COR-L47 (cell line): ENCODE results near the gene AFG1L.
"Not testable (repeated sequence)": the region's sequence is repeated elsewhere in the genome, so short reads cannot be mapped to it uniquely, and the experiment has no call there.

Experiments
- DNase-seq: peaks from one replicate; lab custom pipeline; 2025; lab: John Stamatoyannopoulos, UW

AFG1L gene

DNA sequence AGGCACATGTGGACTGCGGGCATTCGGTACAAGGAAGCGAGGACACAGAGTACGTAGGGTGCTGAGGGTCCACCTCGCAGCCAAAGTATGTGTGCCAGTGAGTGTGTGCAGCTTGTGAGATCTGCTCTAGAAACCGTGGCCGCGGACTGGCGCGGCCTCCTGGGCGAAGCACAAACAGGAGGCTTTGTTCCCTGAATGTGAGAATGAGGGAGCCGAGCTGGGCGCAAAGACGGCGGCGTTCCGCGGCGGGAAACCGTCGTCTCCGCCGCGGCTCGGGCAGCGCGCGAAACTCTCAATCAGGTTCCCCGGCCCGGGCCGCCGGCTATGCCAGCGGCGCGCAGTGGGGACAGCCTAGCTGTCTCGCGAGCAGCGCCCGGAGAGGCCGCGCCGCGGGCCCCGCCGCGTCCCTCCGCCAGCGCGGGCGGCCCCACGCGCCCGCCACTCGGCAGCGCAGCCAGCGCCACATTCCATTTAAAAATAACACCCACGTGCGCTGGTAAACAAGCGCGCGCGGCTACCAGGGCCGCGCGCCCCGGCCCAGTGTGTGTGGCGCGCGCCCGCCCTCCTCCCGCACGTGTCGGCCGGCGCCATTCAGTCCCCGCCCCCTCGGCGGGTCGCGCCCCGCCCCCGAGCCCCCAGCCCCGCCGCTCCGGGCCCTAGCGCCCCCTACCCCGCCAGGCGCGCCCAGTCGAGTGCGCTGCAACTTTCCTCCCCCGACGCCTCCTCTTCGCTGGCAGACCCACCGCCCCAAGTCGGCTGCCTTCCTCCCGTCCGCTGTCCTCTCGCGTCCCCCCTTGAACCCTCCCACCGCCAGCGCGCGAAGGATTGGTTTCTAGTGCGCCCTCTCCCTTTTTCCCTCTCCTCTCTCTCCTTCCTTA is 262.9 kb downstream of the AFG1L start:
- DNase-seq, result peak; percentile 65

DNA sequence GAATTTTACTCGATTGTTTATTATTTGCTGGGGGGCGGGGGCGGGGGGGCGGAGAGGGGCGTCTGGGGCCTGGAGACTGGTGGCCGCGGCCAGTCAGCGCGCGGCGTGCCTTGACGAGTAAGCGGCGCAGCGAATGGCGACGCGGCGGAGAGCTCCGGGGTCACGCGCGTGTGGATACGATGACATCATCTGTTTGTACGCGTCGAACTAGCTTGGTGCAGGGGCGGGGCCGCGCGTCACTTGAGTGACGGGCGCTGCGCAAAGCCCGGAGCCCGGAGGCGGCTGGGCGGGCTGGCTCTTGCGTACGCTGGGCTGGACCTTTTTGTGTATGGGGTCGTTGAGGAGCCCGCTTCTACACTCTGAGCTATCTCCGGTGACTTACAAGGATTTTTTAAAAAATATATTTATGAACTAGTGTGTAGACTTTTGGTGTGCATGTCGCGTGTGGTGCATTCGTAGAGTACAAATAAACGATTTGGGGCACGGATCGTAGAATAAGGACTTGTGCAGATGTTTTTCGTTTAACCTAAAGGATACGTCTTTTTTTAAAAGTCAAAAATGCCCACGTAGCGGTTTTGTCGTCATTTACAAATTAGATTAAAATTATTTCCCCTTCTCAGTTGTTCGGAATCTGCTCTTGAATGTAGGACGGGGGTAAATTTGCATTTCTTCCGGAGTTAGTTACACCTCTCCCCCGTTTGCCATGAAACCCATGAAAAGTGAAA is 263.7 kb downstream of the AFG1L start:
- DNase-seq, result peak; percentile 96

DNA sequence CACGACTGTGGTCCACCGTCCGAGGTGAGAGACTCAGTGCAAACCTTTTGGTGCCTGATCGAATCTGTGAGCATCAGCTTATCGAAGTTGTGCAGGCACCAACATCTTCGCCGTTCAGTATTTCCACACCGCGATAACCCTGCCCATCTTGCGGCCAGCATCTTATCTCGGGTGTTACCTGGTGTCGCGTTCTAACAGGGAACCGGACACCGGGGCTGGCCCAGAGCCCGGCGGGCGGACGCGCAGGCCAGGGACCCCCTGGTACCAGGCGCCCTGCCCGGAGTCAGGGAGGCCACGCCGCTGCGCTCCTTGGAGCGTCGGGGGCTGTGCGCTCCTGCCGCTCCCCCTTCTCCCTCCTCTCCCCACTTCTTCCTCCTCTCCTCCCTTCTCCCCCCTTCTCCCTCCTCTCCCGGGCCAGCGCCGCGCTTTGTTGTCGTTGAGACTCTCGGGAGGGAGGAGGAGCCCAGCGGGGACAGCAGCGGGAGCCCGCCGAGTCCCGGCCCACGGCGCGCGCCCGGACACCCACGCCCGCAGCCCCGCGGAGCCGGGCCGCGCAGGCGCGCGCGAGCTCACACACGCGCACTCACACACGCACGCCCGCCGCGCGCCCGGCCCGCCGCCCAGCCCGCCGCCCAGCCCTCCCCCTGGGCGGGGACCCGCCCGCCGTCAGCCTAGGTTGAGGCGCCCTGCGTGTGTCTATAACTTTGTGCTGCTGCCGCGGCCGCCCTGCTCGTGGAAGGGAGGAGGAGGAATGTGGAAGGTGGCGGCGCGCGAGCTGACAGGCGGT is 264.4 kb downstream of the AFG1L start:
- peak; percentile 70 for DNase-seq

DNA sequence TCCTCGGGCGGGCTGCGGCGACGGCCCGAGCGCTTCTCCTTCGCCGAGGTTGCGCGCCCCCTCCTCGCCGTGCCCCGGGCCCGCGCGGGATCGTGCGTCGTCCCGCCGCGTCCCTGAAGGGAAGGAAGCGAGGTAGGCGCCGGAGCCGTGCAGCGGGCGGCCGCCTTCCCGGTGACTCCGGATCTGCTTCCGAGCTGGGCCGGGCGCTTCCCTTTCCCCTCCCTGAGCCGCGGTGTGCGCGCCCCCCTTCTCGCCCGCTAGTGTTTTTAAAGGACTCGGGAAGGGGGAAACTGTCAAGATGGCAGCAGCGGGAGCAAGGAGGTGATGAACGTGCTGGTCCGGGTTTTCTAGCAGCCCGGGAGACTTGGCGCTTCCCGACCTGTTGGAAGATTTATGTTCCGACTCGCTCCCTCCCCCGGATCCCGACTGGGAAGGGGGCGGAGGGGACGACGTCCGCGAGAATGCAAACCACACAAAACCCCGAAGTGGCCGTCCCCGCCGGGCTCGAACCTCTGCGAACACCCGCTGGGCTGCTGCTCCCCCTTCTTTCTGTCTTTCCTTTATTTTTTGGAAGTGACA is 265.1 kb downstream of the AFG1L start:
- peak; percentile 32 for DNase-seq

DNA sequence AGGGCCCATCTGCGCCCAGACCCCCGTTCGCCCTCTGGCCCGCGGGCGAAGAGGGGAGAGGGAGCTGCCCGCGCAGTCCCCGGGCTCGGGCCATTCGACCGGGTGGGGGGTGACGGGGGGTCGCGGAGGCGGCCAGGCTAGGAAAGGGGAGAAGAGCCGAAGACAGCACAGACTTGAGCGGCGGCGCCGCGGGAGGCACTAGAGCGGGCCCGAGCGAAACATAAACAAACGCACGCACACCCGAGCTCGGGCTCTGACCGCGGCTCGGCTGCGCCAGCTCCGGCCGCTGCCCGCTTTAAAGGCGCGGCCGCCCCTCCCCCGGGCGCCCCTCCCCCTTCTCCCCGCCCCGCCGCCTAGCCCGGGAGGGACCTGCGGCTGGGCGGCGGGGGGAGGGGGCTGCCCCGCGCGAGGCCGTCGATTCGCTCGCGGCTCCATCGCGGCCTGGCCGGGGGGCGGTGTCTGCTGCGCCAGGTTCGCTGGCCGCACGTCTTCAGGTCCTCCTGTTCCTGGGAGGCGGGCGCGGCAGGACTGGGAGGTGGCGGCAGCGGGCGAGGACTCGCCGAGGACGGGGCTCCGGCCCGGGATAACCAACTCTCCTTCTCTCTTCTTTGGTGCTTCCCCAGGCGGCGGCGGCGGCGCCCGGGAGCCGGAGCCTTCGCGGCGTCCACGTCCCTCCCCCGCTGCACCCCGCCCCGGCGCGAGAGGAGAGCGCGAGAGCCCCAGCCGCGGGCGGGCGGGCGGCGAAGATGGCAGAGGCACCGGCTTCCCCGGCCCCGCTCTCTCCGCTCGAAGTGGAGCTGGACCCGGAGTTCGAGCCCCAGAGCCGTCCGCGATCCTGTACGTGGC is 265.8 kb downstream of the AFG1L start, which contains the start of gene FOXO3:
Gene FOXO3 (plus strand): TSS at position 455 of the 846 bp plus-strand sequence. CDS start 292 bp downstream, at position 747.
- peak; percentile 48 for DNase-seq

DNA sequence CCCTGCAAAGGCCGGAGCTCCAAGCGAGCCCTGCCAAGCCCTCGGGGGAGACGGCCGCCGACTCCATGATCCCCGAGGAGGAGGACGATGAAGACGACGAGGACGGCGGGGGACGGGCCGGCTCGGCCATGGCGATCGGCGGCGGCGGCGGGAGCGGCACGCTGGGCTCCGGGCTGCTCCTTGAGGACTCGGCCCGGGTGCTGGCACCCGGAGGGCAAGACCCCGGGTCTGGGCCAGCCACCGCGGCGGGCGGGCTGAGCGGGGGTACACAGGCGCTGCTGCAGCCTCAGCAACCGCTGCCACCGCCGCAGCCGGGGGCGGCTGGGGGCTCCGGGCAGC is 266.4 kb downstream of the AFG1L start:
- DNase-seq, result not testable (repeated sequence)

DNA sequence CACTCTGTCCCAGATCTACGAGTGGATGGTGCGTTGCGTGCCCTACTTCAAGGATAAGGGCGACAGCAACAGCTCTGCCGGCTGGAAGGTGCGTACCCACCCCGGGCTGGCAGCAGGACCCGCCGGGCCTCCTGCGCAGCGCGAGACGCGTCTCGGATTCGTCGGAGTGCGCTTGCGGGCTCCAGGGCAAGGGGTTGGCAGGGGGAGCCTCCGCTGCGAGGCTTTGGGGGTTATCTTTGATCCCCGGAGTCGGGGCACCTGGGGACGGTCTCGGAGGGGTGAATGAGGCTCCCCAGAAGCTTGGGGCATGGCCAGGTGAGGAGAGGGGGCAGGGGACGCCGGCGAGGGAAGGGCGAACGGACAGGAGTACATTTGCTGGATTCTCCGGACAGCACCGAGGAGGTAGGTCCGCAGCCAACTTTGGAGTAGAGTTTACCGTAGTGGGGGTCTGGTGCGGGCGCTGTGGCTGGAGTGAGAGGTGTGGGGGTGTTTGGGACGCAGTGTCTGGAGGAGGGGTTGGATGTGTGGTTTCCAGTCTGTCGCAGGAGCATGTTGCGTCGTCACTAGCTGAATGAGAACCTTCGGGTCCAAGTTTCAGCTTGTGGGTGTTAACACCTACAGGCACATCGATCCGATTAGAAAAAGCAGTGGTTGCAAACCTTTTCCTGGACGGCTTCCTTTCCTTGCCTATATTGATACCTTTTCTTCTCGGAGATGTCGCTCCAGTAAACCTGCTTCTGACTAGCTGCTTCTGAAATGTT is 267.1 kb downstream of the AFG1L start:
- DNase-seq, result no peak

DNA sequence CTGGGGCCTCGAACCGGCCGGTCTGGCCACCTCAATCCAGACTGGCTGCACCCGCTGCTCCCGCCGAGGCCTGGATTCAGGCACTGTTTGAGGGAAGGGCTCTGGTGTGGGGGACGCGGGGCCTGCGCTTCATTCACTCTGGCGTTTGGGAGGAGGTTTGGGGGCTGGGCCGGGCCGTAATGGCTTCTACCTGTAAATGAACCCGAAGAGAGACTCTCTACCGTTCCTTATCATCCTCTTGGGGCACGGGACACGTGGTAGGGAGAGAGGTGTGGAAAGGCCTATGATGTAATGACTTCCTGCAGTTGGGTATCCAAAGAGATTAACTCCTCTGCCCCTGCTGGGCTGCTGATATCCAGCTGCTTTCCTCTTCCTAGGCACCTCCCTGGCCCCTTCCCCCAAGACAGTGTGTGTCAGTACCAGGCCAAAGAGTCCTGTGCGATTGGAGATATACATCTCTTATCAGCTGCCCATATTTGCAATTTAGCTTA is 267.7 kb downstream of the AFG1L start:
- DNase-seq, result peak; percentile 33

DNA sequence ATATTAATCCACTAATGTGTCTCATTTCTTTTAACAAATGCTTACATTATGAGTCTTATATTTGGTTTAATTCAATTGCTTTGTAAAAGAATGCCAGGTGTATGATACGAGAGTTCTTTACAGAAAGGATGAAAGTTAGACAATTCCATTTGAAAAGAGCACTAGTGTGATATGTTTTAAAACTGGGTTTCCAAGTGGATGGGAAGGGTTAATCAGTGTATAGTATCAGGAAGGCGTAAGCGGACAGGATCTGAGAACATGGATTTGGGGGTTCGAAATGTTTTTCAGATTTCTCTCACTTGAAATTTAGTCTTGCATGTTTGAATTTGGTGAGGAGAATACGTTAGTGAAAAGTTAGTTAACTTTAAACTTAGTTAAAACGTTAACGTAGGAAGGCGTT is 268.4 kb downstream of the AFG1L start:
- DNase-seq, result no peak

DNA sequence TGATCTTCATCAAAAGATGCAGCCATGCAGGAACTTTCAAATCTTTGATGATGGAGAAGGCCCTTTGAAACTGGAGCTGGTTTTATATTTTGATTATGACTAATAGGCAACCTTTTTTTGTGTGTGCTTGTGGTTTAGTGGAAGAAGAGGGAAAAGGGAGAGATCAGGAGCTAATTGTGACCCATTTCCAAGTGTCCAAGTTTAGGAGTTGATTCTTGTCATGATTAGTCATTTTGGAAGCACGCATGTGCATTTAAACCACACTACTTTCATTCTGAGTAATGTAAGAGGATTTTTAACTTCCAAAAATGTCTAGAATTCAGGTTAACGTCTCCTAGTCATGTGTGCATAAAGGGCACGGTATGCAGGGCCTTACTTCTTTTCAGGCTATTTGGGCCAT is 269.3 kb downstream of the AFG1L start:
- no peak for DNase-seq

DNA sequence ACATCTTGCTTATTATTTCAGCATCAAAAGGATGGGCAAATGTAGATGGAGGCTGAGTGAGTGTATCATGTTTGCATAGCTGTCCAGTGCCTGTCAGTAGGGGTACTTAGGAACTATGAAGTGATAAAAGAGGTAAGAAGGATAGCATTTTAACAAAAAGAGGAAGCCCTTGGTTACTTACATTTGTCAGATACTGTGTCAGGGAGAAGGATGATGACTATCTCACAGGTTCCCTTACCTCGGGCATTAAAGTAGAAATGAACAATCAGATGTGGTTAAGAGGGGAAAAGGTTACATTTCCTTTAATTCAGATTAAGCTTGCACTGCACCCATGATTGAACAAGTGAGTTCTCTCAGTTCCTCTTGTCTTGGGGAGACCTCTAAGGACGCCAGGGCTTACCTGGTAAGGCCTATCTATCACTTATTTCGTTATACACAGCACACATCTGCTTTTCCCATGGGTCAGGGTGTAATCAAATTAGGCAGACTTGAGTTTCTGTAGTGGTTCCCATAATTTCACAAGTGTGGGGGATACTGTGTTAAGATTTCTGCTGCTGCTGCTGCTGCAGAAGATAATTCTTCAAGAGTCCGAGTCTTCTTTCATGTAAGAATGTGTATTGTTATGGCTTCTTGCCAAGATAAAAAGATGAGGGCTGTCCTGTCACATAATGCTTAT is 270.4 kb downstream of the AFG1L start:
- no peak for DNase-seq

DNA sequence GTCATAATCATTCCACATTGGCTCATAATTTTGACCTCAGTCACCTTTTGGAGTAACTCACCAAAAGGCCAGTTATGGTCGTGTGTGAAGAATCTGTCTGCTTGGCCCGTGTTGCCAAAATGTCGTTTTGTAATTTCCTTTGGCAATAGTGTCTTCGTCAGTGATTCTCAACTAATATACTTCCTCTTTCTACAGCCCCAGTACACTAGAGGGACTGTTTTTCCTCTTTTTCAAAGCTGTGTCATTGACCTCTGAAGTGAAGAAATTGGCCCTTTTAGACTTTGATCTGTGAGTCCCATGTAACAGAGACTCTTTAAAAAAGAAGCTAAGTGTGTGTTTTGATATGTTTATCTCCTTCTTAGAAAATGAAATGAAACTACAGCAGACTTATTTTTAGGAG is 271.0 kb downstream of the AFG1L start:
- no peak for DNase-seq

DNA sequence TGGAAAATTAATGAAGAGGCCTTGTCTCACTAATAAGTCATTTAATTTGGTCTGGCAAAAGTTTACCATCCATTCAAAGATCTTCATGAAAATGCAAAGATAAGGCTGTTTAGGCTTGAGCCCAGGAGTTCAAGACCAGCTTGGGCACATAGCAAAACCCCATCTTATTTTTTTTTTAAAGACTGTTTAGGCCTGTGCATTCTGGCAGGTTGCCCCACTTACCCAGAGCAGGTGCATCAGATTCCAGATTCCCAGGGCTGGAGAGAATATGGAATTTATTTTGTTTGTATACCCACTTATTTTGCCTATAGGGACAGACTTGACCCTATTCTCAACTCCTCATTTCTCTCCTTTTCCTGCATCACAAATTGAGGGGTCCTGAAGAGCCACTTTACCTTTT is 271.6 kb downstream of the AFG1L start:
- DNase-seq, result no peak

DNA sequence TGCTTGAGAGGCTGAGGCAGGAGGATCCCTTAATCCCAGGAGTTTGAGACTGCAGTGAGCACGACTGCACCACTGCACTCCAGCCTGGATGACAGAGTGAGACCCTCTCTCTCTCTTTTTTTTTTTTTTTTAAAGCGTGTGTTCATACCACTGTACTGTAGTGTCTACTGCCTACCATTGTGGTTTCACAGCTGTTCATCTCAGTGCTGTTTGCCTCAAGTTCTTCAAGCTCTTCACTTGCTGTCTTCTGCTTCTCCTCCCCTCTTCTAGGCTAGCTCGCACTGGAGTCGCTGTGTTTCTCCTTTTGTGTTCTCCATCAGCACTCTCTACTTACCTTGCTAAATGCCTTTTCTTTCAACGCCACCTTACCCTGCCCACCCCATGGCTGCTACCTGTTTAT is 273.2 kb downstream of the AFG1L start:
- no peak for DNase-seq

DNA sequence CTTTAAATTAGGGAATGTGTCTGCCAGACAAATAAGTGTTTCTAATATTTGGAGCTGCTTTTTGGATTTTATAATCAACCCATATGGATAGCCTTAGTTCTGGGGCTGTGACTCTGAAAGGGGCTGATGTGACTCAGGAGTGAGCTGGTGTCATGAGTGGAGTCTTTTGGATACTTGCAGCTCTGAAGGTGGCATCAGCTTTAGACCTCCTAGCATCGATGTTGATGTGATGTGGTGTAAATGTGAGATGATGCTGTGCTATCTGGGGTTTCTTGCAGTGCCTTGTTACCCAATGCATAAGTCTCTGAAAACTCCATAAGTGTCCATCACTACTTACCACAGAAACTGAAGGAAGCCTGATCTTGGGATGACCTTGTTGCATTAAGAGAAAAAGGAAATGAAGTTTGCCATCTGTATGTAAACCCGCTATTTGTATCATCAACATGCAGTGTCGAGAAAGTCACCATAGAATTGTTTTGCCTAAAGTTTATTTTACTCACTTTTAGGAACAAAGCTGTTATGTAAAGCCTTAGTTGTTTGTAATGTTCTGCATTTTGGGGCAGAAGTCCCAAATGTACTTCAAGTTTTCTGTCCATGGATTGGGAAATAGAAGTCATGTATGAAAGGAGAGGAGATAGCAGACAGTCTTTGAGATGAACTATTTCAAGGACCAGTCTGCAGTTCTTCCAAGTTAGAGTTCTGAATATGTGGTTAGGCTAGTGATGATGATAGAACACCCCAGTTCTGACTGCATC is 273.9 kb downstream of the AFG1L start:
- DNase-seq, result no peak

DNA sequence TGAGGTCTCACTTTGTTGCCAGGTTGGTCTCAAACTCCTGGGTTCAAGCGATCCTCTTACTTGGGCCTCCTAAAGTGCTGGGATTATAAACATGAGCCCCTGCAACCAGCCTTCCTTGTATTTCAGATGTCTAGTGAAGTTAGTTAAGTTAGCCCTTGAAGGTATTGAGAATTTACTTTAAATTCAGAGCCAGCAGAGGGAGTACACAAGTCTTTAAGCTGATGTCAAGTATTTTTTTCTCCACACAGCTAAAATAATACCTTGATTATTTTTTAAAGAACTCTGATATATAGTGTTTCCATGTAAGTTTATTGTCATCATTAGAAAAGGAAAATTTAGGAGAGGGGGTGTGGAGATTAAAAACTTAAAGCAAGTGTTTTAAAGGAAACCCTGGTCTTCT is 275.7 kb downstream of the AFG1L start:
- DNase-seq, result no peak

DNA sequence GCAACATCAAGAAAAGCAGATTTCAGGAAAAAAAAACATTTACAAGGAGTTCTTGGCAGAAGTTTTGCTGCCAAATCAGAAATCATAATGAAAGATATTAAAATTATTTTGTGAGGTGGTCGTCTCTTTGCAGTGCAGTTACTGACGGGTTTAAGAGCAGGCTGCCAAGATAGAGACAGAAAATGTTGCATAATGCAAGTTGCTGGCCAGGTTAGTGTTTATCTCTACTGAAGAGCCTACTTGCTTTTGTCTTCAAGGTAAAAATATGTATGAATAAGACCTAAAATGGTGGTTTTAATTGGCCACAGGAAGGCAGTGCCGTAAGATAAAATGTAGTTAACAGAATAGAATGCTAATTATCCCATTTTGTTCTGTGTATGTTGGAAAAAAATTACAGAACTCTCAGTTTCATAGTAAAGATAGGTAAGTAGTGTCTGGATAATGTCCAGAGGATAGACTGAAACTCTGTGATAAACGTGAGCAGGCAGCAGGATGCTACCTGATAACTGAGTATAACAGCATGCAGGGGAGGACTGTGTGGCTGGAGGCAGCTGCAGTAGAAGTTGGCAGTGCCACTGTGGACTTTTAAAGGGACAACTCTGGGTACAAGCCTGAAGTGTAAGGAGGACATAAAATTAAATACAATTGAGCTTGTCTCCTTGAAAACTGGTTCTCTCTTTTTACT is 279.7 kb downstream of the AFG1L start:
- no peak for DNase-seq
